ENCODE results near the gene PRDM16.

GRCh38 chr1:3024019-3024418, 45.0 kb upstream of the PRDM16 start:
- TF ChIP-seq CTCF (IDR thresholded peaks at IDR 0.05): no peak
- TF ChIP-seq POLR2A (IDR thresholded peaks at IDR 0.05): no peak
